CD14-positive monocyte (primary cell): ENCODE measurements around the gene SLC6A12. TPM values are rescaled to one million over a fixed set of nuclear protein-coding genes. Genes with fewer than 3 reads are reported as not detected.
A peak's percentile ranks its signal among the peaks of the same experiment; 100 is the strongest.

ENCODE experiments used
- DNase-seq, 3 donors: peaks; one replicate each; pipeline ENCODE4 v3.0.0-alpha.2; 2011 to 2022
- H2AFZ ChIP-seq: 2 replicates; pipeline ENCODE4 v1.6.0; 2012; ENCODE audit warnings: mild to moderate bottlenecking, low read depth, low read length, inconsistent platforms; ENCODE audit not compliant: insufficient read depth, poor library complexity, severe bottlenecking
- H3K27ac ChIP-seq, 2 donors: 1 replicate in 1 of 2; 2 replicates in 1 of 2; pipeline ENCODE4 v1.5.1; 2012 to 2013; ENCODE audit warnings: low read length in 2 of 2, control low read depth in 1 of 2, inconsistent platforms in 1 of 2, low read depth in 1 of 2, mild to moderate bottlenecking in 1 of 2
- H3K27me3 ChIP-seq, 2 donors: one replicate each; pipeline versions ENCODE4 v1.6.0 to v1.6.1; 2011 to 2013; ENCODE audit warnings: low read length in 2 of 2; ENCODE audit not compliant: control insufficient read depth in 2 of 2, insufficient read depth in 2 of 2
- H3K36me3 ChIP-seq, 2 donors: replicated peaks in 1 of 2; 1 replicate in 1 of 2; 2 replicates in 1 of 2; pipeline versions ENCODE4 v1.5.1 to v1.6.1; 2012 to 2013; ENCODE audit warnings: low read length in 2 of 2, control low read depth in 1 of 2, inconsistent platforms in 1 of 2, mild to moderate bottlenecking in 1 of 2; ENCODE audit not compliant: insufficient read depth in 2 of 2, control insufficient read depth in 1 of 2
- H3K4me1 ChIP-seq, 2 donors: 1 replicate in 1 of 2; 2 replicates in 1 of 2; pipeline versions ENCODE4 v1.5.1 to v1.6.1; 2012 to 2013; ENCODE audit warnings: low read length in 2 of 2, control low read depth in 1 of 2, inconsistent platforms in 1 of 2, mild to moderate bottlenecking in 1 of 2, moderate library complexity in 1 of 2; ENCODE audit not compliant: insufficient read depth in 2 of 2, control insufficient read depth in 1 of 2
- H3K4me2 ChIP-seq: replicated peaks from 2 replicates; pipeline ENCODE3; 2012; ENCODE audit warnings: low read length, moderate library complexity, mild to moderate bottlenecking; ENCODE audit not compliant: poor library complexity, severe bottlenecking; ENCODE audit errors: extremely low read depth
- H3K4me3 ChIP-seq, 3 experiments: fragments of 200-600 bp in 1 of 3; sonication (generic) in 1 of 3; replicated peaks in 1 of 3; 1 replicate in 2 of 3; 2 replicates in 1 of 3; pipeline ENCODE4 v1.5.1; 2011 to 2013; ENCODE audit warnings: low read length in 3 of 3, mild to moderate bottlenecking in 3 of 3, control low read depth in 2 of 3, low read depth in 2 of 3, inconsistent platforms in 1 of 3, moderate library complexity in 1 of 3
- H3K79me2 ChIP-seq: 2 replicates; pipeline ENCODE4 v1.6.0; 2012; ENCODE audit warnings: mild to moderate bottlenecking, control low read depth, inconsistent platforms, low read length, moderate library complexity; ENCODE audit not compliant: insufficient read depth
- H3K9ac ChIP-seq: 2 replicates; pipeline ENCODE4 v1.6.0; 2017; ENCODE audit warnings: low read length, mild to moderate bottlenecking; ENCODE audit not compliant: insufficient read depth, poor library complexity, severe bottlenecking
- H3K9me3 ChIP-seq, 2 donors: replicated peaks in 1 of 2; 1 replicate in 1 of 2; 2 replicates in 1 of 2; pipeline versions ENCODE4 v1.5.1 to v1.6.1; 2012 to 2013; ENCODE audit warnings: low read length in 2 of 2, control low read depth in 1 of 2; ENCODE audit not compliant: control insufficient read depth in 1 of 2, insufficient read depth in 1 of 2
- H4K20me1 ChIP-seq: 2 replicates; pipeline ENCODE4 v1.6.0; 2012; ENCODE audit warnings: mild to moderate bottlenecking, low read length, control low read depth, moderate library complexity; ENCODE audit not compliant: insufficient read depth
- H3K27ac Mint-ChIP-seq, 7 donors: one replicate each; pipeline ENCODE4 v1.8.0; 2020; ENCODE audit warnings: mild to moderate bottlenecking in 7 of 7, mixed read lengths in 7 of 7, moderate library complexity in 6 of 7, inconsistent platforms in 2 of 7
- H3K27me3 Mint-ChIP-seq, 3 donors: one replicate each; pipeline ENCODE4 v1.8.0; 2021 to 2022; ENCODE audit warnings: low read depth in 3 of 3, mild to moderate bottlenecking in 3 of 3, mixed read lengths in 3 of 3, moderate library complexity in 3 of 3, inconsistent platforms in 1 of 3
- H3K36me3 Mint-ChIP-seq, 2 donors: one replicate each; pipeline ENCODE4 v1.8.0; 2020; ENCODE audit warnings: mixed read lengths in 2 of 2, inconsistent platforms in 1 of 2, mild to moderate bottlenecking in 1 of 2
- H3K4me1 Mint-ChIP-seq: one replicate; pipeline ENCODE4 v1.8.0; 2020; ENCODE audit warnings: mild to moderate bottlenecking, mixed read lengths
- H3K4me3 Mint-ChIP-seq, 2 donors: one replicate each; pipeline ENCODE4 v1.8.0; 2020; ENCODE audit warnings: mild to moderate bottlenecking in 2 of 2, mixed read lengths in 2 of 2, moderate library complexity in 1 of 2
- H3K9me3 Mint-ChIP-seq, 7 donors: one replicate each; pipeline ENCODE4 v1.8.0; 2020 to 2022; ENCODE audit warnings: mixed read lengths in 7 of 7, mild to moderate bottlenecking in 6 of 7, moderate library complexity in 6 of 7, inconsistent platforms in 2 of 7
- CTCF ChIP-seq: fragments of 200-600 bp; IDR thresholded peaks from one replicate; pipeline ENCODE4 v1.8.0; 2022; ENCODE audit warnings: antibody characterized with exemption, mild to moderate bottlenecking
- WGBS: methylation state at CpG from one replicate; pipeline ENCODE4 v1.1.5; 2013; ENCODE audit warnings: missing lambda C conversion rate; ENCODE audit not compliant: insufficient coverage; 5-methylcytosine and 5-hydroxymethylcytosine counted together
- intact Hi-C, 2 donors: fragments of 100-400 bp; cut with micrococcal nuclease; formaldehyde crosslinking; loops; one replicate each; pipeline versions ENCODE4 v1.15.0 to v1.15.1; 2023
- polyA plus RNA-seq, 3 donors: library from polyadenylated mRNA; depleted of rRNA in 1 of 3; unstranded in 2 of 3; stranded (reverse) in 1 of 3; fragments of 300-500 nt in 2 of 3; fragments of >200 nt in 1 of 3; fragmentation: Illumina TruSeq in 2 of 3; gene quantifications; 1 replicate in 2 of 3; 2 replicates in 1 of 3; pipeline ENCODE4 v1.2.3, GENCODE V29; 2012 to 2021

SLC6A12 gene
- polyA plus RNA-seq, 3 donors, result 5.7 to 8.3 (median 8.0) TPM

GRCh38 chr12:181921-182320, 32.0 kb downstream of the SLC6A12 start:
- Histone ChIP-seq H3K9ac (no peak overlapping the region), H3K9me3 (no peaks in the 10 kb centered on the region), H3K27me3 (no peaks in the 10 kb centered on the region), H4K20me1 (no peaks in the 10 kb centered on the region), H3K4me2 (no peak overlapping the region), H3K79me2 (no peaks in the 10 kb centered on the region), H3K4me1 (peaks cover 26 to 34% of the 10 kb centered on the region in 2 donors), H3K36me3 (no peaks in the 10 kb centered on the region), H3K27ac (no peak overlapping the region), H2AFZ (no peak overlapping the region), H3K4me3 (no peak overlapping the region)
- DNase-seq, result no peak
- 94% methylated on average over 15 of the region's 17 CpGs for WGBS
- no peak for TF ChIP-seq CTCF
- Mint-ChIP-seq H3K9me3 (peaks cover 0 to 2% (median 0%) of the 10 kb centered on the region in 7 donors), H3K36me3 (no peaks in the 10 kb centered on the region), H3K4me1 (peaks cover 28% of the 10 kb centered on the region), H3K27me3 (peaks cover 2 to 18% (median 10%) of the 10 kb centered on the region in 3 donors), H3K27ac (no peak overlapping the region), H3K4me3 (no peak overlapping the region)
- intact Hi-C loops, result no loop called here

GRCh38 chr12:180445-180844, 33.5 kb downstream of the SLC6A12 start:
- Histone ChIP-seq H3K9ac (no peak overlapping the region), H3K36me3 (no peaks in the 10 kb centered on the region), H3K79me2 (no peaks in the 10 kb centered on the region), H2AFZ (no peak overlapping the region), H3K4me1 (peaks cover 30 to 42% of the 10 kb centered on the region in 2 donors), H4K20me1 (no peaks in the 10 kb centered on the region), H3K4me3 (no peak overlapping the region), H3K9me3 (no peaks in the 10 kb centered on the region), H3K4me2 (peak overlapping the region; percentile 10), H3K27me3 (no peaks in the 10 kb centered on the region), H3K27ac (peak overlapping the region in 1 of 2 donors; percentile 5)
- 0% methylated on average over 8 of the region's 8 CpGs for WGBS
- intact Hi-C loops, result no loop called here
- peak; percentile 76 to 87 (median 81) for DNase-seq
- H3K27me3 Mint-ChIP-seq, result peaks cover 2 to 14% (median 3%) of the 10 kb centered on the region in 3 donors
- peak overlapping the region in 1 of 2 donors; percentile 53 for H3K4me3 Mint-ChIP-seq
- peak overlapping the region; percentile 18 to 91 (median 71) for H3K27ac Mint-ChIP-seq
- H3K4me1 Mint-ChIP-seq, result peaks cover 31% of the 10 kb centered on the region
- no peaks in the 10 kb centered on the region for H3K36me3 Mint-ChIP-seq
- H3K9me3 Mint-ChIP-seq, result peaks cover 0 to 2% (median 0%) of the 10 kb centered on the region in 7 donors
- no peak for TF ChIP-seq CTCF
